A673 (cell line): Measurements from ENCODE around the gene COMT. TPM values are rescaled to one million over a fixed set of nuclear protein-coding genes. Genes with fewer than 3 reads are reported as not detected.
A peak's percentile ranks its signal among the peaks of the same experiment; 100 is the strongest.

Experiments
- BruUV-seq: library from RNA; stranded (reverse); fragments of 400-500 nt; replicated peaks from 2 replicates; lab custom pipeline; 2021; lab: Mats Ljungman, UMichigan
- CTCF ChIA-PET: fragments of 300-600 bp; sonication (Branson Sonifier 250); formaldehyde crosslinking; loops from one replicate; lab custom pipeline; 2022; ENCODE audit warnings: antibody characterized with exemption; lab: Charles Lee
- POLR2A ChIA-PET: fragments of 300-600 bp; sonication (Branson Sonifier 250); formaldehyde crosslinking; loops from one replicate; lab custom pipeline; 2022; ENCODE audit warnings: antibody characterized with exemption; ENCODE audit not compliant: low non-redundant PET; lab: Charles Lee
- DNase-seq: peaks from one replicate; pipeline ENCODE4 v3.0.0-alpha.2; 2015; ENCODE audit warnings: low spot score
- H3K27ac ChIP-seq: fragments of 200-600 bp; sonication (generic); 2 replicates; pipeline ENCODE4 v1.5.1; 2016; ENCODE audit warnings: mixed run types, low read depth, mild to moderate bottlenecking, mixed read lengths, antibody characterized with exemption, low read length; ENCODE audit not compliant: poor library complexity, severe bottlenecking
- H3K27me3 ChIP-seq: fragments of 200-600 bp; sonication (generic); replicated peaks from 2 replicates; pipeline ENCODE4 v1.6.1; 2017; ENCODE audit warnings: mixed run types, low read depth, mild to moderate bottlenecking, mixed read lengths, antibody characterized with exemption, low read length; ENCODE audit not compliant: insufficient read depth, poor library complexity
- H3K36me3 ChIP-seq: fragments of 200-600 bp; sonication (generic); 2 replicates; pipeline ENCODE4 v1.6.1; 2016; ENCODE audit warnings: mixed run types, mild to moderate bottlenecking, mixed read lengths, antibody characterized with exemption, low read length; ENCODE audit not compliant: insufficient read depth, poor library complexity, severe bottlenecking
- H3K4me1 ChIP-seq: fragments of 200-600 bp; sonication (generic); 2 replicates; pipeline ENCODE4 v1.6.1; 2017; ENCODE audit warnings: mixed run types, mild to moderate bottlenecking, mixed read lengths, antibody characterized with exemption, low read length; ENCODE audit not compliant: insufficient read depth, poor library complexity, severe bottlenecking
- H3K4me3 ChIP-seq: fragments of 200-600 bp; sonication (generic); 2 replicates; pipeline ENCODE4 v1.5.1; 2016; ENCODE audit warnings: low read depth, mixed run types, mild to moderate bottlenecking, mixed read lengths, low read length; ENCODE audit not compliant: poor library complexity, severe bottlenecking
- H3K9me3 ChIP-seq: fragments of 200-600 bp; sonication (generic); 2 replicates; pipeline ENCODE4 v1.6.1; 2016; ENCODE audit warnings: mixed run types, low read depth, mild to moderate bottlenecking, mixed read lengths, antibody characterized with exemption, low read length; ENCODE audit not compliant: poor library complexity, severe bottlenecking
- EZH2 ChIP-seq: fragments of 200-600 bp; sonication (generic); IDR thresholded peaks from 2 replicates; pipeline ENCODE4 v1.6.1; 2017; ENCODE audit warnings: borderline replicate concordance, low read depth, mild to moderate bottlenecking, mixed read lengths, antibody characterized with exemption, low read length; ENCODE audit not compliant: poor library complexity, severe bottlenecking
- intact Hi-C: fragments of 100-400 bp; cut with micrococcal nuclease; formaldehyde crosslinking; loops from one replicate; pipeline ENCODE4 v1.10.0; 2022; ENCODE audit not compliant: unreplicated experiment
- total RNA-seq: library from RNA; stranded (reverse); gene quantifications from 2 replicates; pipeline ENCODE4 v1.2.3, GENCODE V29; 2021
- TF ChIP-seq, protein P1 (sequence below): fragments of 300-800, 200-600 bp; sonication (generic); conservative IDR thresholded peaks from 2 replicates; pipeline ENCODE4 v1.5.1; 2017; ENCODE audit warnings: low read depth, mild to moderate bottlenecking, antibody characterized with exemption, low read length, moderate library complexity, mixed read lengths

COMT gene
- total RNA-seq, 1 experiment from 2014 or later: 87.8 TPM

DNA sequence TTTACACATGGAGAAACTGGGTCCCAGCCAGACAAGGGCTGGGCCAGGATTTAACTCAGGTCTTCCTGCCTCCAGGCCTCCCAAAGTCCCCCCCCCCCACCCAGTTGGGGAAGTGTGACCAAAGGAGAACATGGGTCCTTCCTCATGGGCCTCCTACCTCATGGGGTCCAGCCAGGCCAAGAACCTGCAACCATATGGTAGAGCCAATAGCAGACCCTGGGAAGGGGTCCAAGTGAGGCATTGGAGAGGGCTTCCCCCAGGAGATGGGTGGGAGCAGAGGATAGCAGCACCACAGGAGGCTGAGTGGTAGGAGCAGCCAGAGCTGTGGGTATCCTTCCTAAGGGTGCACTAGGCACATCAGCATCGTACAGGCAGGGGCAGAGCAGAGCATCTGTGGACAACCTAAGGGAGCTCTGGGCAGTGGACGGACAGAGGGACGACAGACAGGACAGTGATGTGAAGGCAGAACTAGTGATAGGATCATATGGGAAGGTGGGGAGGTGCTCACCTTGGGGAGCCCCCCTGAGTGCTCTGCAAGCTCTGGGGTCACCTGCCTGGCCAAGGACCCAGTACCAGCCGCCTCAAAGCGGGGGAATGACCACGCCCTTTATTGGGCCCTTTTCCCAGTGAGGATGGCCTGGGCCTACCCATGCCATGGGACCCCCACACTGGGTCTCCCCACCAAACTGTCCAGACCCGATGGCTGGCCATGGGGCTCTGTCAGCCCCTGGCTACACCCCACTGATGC is 70.6 kb downstream of the COMT start:
- H3K36me3 ChIP-seq: no peaks in the 10 kb centered on the region
- H3K4me3 ChIP-seq: no peak overlapping the region
- no peak for DNase-seq
- H3K27ac ChIP-seq: no peak overlapping the region
- POLR2A ChIA-PET: no interaction called here
- peaks cover 17% of the 10 kb centered on the region for H3K27me3 ChIP-seq
- no peaks in the 10 kb centered on the region for H3K9me3 ChIP-seq
- BruUV-seq: no TSS peak
- intact Hi-C loops: loop anchor here (2.0 kb wide), 1 partner anchor 49 kb away; no protein-coding TSS in a partner anchor
- TF ChIP-seq, protein P1, sequence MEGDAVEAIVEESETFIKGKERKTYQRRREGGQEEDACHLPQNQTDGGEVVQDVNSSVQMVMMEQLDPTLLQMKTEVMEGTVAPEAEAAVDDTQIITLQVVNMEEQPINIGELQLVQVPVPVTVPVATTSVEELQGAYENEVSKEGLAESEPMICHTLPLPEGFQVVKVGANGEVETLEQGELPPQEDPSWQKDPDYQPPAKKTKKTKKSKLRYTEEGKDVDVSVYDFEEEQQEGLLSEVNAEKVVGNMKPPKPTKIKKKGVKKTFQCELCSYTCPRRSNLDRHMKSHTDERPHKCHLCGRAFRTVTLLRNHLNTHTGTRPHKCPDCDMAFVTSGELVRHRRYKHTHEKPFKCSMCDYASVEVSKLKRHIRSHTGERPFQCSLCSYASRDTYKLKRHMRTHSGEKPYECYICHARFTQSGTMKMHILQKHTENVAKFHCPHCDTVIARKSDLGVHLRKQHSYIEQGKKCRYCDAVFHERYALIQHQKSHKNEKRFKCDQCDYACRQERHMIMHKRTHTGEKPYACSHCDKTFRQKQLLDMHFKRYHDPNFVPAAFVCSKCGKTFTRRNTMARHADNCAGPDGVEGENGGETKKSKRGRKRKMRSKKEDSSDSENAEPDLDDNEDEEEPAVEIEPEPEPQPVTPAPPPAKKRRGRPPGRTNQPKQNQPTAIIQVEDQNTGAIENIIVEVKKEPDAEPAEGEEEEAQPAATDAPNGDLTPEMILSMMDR: no peak
- no peak for TF ChIP-seq EZH2
- CTCF ChIA-PET: interaction anchor here (1.4 kb wide), 1 partner anchor 40 kb away, joined by 6 read pairs; no protein-coding TSS in a partner anchor
- H3K4me1 ChIP-seq: no peaks in the 10 kb centered on the region

DNA sequence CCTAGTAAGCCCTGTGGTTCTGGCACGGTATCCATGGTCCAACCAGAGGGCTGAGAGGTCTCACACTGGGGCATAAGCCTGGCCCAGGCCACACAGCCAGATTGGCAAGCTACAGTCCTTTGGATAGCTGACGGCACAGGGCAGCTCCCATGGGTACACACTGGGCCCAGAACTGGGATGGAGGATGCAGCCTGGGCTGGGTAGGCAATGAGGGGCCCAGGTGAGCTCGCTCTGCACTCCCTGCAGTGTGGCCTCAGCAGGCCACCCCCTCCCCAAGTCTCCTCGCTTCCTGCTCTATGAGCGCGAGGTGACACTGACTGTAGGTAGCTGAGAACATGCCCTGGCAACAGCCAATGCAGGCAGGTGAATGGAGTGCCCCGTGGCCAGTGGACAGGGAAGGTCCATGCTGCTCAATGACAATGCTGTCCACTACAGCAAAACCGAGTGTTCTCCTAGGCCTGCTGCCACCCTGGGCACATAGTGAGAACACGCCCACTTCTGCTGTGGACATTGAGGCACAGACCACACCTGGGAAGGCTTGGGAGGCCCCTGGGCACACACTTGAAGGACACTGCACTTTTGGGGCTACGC is 71.3 kb downstream of the COMT start:
- no peak for TF ChIP-seq EZH2
- TF ChIP-seq, protein P1: no peak
- intact Hi-C loops: loop anchor here (1.0 to 2.0 kb wide), 2 partner anchors 43 to 50 kb away; no protein-coding TSS in a partner anchor
- no peaks in the 10 kb centered on the region for H3K4me1 ChIP-seq
- H3K4me3 ChIP-seq: no peak overlapping the region
- ChIA-PET POLR2A (interaction anchor here (0.6 kb wide), 1 partner anchor 50 kb away, joined by 4 read pairs; no protein-coding TSS in a partner anchor), CTCF (interaction anchor here (0.6 to 1.4 kb wide), 7 partner anchors 26 to 283 kb away, joined by 3 to 7 read pairs (median 5); no protein-coding TSS in a partner anchor)
- H3K27ac ChIP-seq: no peak overlapping the region
- no peaks in the 10 kb centered on the region for H3K9me3 ChIP-seq
- H3K36me3 ChIP-seq: no peaks in the 10 kb centered on the region
- peaks cover 22% of the 10 kb centered on the region for H3K27me3 ChIP-seq
- DNase-seq: no peak
- BruUV-seq: no TSS peak

DNA sequence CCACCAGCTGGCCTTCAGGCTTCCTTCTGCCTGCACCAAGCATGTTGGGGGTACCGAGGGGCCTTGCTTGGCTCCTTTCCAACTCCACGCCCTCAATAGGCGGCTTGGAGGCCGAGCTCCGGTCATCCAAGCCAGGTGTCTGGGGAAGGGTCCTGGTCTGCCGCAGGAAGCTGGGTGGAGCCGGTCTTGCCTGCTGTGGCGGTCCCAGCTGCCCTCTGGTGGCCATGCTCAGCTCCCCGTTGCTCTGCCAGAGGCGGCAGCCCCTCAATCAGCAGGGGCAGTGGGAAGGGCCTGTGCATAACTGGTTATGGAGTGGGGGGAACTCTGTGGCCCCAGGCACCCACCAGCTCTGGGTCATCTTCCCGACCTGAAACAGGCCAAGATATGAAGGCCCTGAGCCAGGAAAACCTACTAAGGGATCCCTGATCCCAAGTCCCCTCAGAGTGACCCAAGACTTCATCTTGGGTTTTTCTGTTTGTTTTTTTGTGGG is 71.9 kb downstream of the COMT start:
- H3K4me1 ChIP-seq: no peaks in the 10 kb centered on the region
- POLR2A ChIA-PET: interaction anchor here (0.6 kb wide), 1 partner anchor 51 kb away, joined by 4 read pairs; no protein-coding TSS in a partner anchor
- H3K4me3 ChIP-seq: no peak overlapping the region
- H3K27ac ChIP-seq: no peak overlapping the region
- BruUV-seq: no TSS peak
- DNase-seq: peak; percentile 63
- intact Hi-C loops: loop anchor here (1.0 to 2.0 kb wide), 2 partner anchors 43 to 51 kb away; no protein-coding TSS in a partner anchor
- H3K36me3 ChIP-seq: no peaks in the 10 kb centered on the region
- CTCF ChIA-PET: interaction anchor here (0.6 to 1.4 kb wide), 7 partner anchors 27 to 283 kb away, joined by 3 to 7 read pairs (median 5); no protein-coding TSS in a partner anchor
- H3K27me3 ChIP-seq: peaks cover 28% of the 10 kb centered on the region
- no peaks in the 10 kb centered on the region for H3K9me3 ChIP-seq
- TF ChIP-seq, protein P1: peak; percentile 84
- TF ChIP-seq EZH2: no peak
